Measurements from ENCODE around the gene SUV39H1.

SUV39H1 gene

DNA sequence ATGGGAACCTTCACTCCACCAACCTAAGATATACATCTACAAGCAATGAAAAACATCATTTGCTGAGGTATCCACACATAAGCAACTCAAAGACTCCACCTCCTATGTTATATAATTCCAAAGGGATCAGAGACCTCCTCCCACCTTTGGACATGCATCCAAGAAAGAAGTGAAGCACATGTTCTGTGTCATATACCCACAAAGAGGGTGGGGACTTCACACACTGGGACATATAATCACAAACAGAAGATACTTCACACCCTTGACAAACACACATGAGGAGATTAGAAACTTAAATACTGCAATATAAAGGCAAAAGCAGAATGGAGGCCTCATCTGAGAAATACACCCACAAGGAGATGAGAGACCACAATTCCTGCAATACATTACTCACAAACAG, 25.4 kb downstream of the SUV39H1 start:
- TF ChIP-seq CTCF (IDR thresholded peaks at IDR 0.05; ENCODE audit: low read depth, low read length, missing control alignments) = no peak
- DNase-seq = no peak

DNA sequence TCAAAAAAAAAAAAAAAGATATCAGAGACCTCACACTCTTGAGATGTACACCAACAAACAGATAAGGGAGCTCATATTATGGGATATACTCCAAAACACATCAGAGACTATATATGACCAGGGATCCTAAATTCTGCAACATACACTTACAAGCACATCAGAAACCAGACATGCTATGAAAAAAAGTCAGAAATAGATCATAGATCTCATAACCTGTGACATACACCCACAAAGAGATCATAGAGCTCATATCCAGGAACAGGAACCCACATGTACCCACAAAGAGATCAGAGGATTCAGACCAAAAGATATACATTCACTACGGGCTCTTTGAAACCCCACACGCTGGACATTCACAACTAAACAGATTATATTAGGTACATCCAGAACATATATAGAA, 30.1 kb downstream of the SUV39H1 start:
- Histone ChIP-seq H3K4me3 (ENCODE audit: low read depth, low read length) (no peak overlapping the region), H3K36me3 (replicated peaks) (no peaks in the 10 kb centered on the region), H3K27me3 (replicated peaks) (no peaks in the 10 kb centered on the region), H3K27ac (no peak overlapping the region)
- DNase-seq = no peak
- no peak for TF ChIP-seq CTCF (IDR thresholded peaks at IDR 0.05; ENCODE audit: low read depth, low read length, missing control alignments)
- in situ Hi-C loops (cut with HindIII; ENCODE audit: low pct_ligation_motif_present, low sequenced_read_pairs) = no loop called here

More for the DNA sequence above, 25.4 kb downstream of the SUV39H1 start:
- no peak overlapping the region for H3K4me3 ChIP-seq (ENCODE audit: low read depth, low read length)
- H3K27ac ChIP-seq = no peak overlapping the region
- no peaks in the 10 kb centered on the region for H3K27me3 ChIP-seq (replicated peaks)
- in situ Hi-C loops (cut with HindIII; ENCODE audit: low pct_ligation_motif_present, low sequenced_read_pairs) = no loop called here
- no peaks in the 10 kb centered on the region for H3K36me3 ChIP-seq (replicated peaks)

DNA sequence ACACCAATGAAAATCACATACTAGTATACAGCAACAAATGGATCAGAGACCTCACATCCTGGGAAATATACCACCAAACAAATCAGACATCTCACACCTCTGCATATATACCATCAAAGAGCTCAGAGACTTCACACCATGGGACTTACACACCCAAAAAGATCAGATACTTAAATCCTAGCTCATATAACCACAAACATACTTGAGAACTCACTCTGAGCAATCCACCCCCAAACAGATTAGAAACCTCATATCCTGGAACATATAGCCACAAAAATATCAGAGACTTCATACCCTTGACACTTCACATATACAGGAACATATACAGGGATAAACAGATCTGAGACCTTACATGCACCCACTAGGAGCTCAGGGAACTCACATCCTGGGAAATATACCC, 32.1 kb downstream of the SUV39H1 start:
- DNase-seq = no peak
- H3K27me3 ChIP-seq (replicated peaks) = no peaks in the 10 kb centered on the region
- in situ Hi-C loops (cut with HindIII; ENCODE audit: low pct_ligation_motif_present, low sequenced_read_pairs) = no loop called here
- no peak overlapping the region for H3K4me3 ChIP-seq (ENCODE audit: low read depth, low read length)
- TF ChIP-seq CTCF (IDR thresholded peaks at IDR 0.05; ENCODE audit: low read depth, low read length, missing control alignments) = no peak
- H3K27ac ChIP-seq = no peak overlapping the region
- no peaks in the 10 kb centered on the region for H3K36me3 ChIP-seq (replicated peaks)

GRCh38 chrX:48736303-48736702, 39.8 kb downstream of the SUV39H1 start:
- TF ChIP-seq CTCF (IDR thresholded peaks at IDR 0.05; ENCODE audit: low read depth, low read length, missing control alignments) = no peak
- H3K36me3 ChIP-seq (replicated peaks) = no peaks in the 10 kb centered on the region
- H3K27me3 ChIP-seq (replicated peaks) = no peaks in the 10 kb centered on the region
- DNase-seq = no peak
- in situ Hi-C loops (cut with HindIII; ENCODE audit: low pct_ligation_motif_present, low sequenced_read_pairs) = no loop called here
- no peak overlapping the region for H3K27ac ChIP-seq
- H3K4me3 ChIP-seq (ENCODE audit: low read depth, low read length) = no peak overlapping the region

DNA sequence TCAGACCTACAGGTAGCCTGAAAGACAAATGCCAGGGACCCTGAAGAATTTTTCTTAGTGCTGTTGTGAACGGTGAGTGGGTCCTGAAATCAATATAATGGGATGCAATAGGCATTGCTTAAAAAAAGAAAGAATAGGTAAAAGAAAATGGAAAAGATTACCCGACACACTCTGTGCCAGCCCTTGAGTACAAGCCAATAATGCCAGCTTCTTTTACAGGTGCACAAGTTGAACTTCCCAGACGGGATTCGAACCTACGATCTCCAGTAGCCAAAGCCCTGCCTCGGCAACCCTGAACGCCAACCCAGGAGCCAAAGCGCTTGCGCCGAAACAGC, 40.3 kb downstream of the SUV39H1 start:
- in situ Hi-C loops (cut with HindIII; ENCODE audit: low pct_ligation_motif_present, low sequenced_read_pairs) = no loop called here
- no peaks in the 10 kb centered on the region for H3K36me3 ChIP-seq (replicated peaks)
- TF ChIP-seq CTCF (IDR thresholded peaks at IDR 0.05; ENCODE audit: low read depth, low read length, missing control alignments) = no peak
- no peak overlapping the region for H3K27ac ChIP-seq
- DNase-seq = no peak
- H3K27me3 ChIP-seq (replicated peaks) = no peaks in the 10 kb centered on the region
- H3K4me3 ChIP-seq (ENCODE audit: low read depth, low read length) = peak overlapping the region; percentile 35

DNA sequence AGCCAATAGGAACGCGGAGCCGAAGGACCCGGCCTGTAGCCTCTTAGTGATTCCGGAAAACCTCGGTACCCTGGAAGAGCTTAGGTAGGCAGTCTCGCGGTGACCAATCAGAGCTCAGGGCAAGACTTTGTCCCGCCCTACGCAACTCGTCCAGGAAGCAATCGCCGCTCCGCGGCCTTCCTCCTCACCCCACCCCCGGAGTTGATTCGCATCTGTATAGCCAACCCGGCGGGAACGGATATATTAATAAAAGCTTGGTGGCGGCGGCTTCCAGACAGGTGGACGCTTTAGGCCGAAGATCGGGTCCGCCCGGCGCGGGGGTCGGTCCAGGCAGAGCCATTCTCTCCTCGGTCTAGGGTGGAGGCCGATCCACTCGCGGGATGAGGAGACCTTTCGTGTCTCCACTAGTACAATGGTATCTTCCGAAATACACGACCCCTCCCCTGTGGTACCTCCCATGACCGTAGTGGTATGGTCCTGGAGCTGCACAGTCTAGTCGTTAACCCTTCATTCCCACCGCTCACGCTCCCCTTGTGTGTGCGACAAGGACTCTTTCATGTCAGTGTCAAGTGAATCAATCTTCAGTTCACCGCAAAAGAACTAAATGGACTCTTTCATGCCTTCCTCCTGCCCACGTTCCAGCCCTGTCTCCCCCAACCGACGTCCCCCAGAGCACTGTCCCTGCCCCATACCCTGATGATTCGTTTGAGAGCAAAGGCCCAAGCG, 40.8 kb downstream of the SUV39H1 start:
- no peaks in the 10 kb centered on the region for H3K27me3 ChIP-seq (replicated peaks)
- TF ChIP-seq CTCF (IDR thresholded peaks at IDR 0.05; ENCODE audit: low read depth, low read length, missing control alignments) = no peak
- peak overlapping the region; percentile 66 for H3K4me3 ChIP-seq (ENCODE audit: low read depth, low read length)
- H3K36me3 ChIP-seq (replicated peaks) = no peaks in the 10 kb centered on the region
- in situ Hi-C loops (cut with HindIII; ENCODE audit: low pct_ligation_motif_present, low sequenced_read_pairs) = no loop called here
- DNase-seq = peak; percentile 94
- peak overlapping the region; percentile 67 for H3K27ac ChIP-seq

Measured in brain microvascular endothelial cell (primary cell).